ENCODE data around the gene SMLR1.

GRCh38 chr6:130879826-130880225, 52.6 kb downstream of the SMLR1 start:
- TF ChIP-seq CTCF (conservative IDR thresholded peaks at IDR 0.05 in 1 of 2, IDR thresholded peaks at IDR 0.05 in 1 of 2; ENCODE audit: extremely low read depth in 1 of 2, insufficient read depth in 1 of 2, low read depth in 1 of 2, low read length in 2 of 2) (no peak), EZH2 (IDR thresholded peaks at IDR 0.05; ENCODE audit: borderline replicate concordance, low read length) (no peak)

All from mammary epithelial cell (primary cell).